CD4-positive, CD25-positive, alpha-beta regulatory T cell (primary cell): Measurements from ENCODE around the gene PDZD2. TPM values are rescaled to one million over a fixed set of nuclear protein-coding genes. Genes with fewer than 3 reads are reported as not detected.

Source experiments
- ATAC-seq, 2 donors: fragments of 150-1000 bp; cut with Tn5 transposase; one replicate each; pipeline ENCODE4 v1.10.0; 2021; ENCODE audit warnings: low read depth in 2 of 2, moderate number of reproducible peaks in 2 of 2, moderate library complexity in 1 of 2
- DNase-seq, 3 donors: peaks; one replicate each; pipeline versions ENCODE4 v3.0.0 to v3.0.0-alpha.2; 2012 to 2022; ENCODE audit warnings: mixed read lengths in 1 of 3
- H3K27ac ChIP-seq: one replicate; pipeline ENCODE4 v1.7.0; 2013; ENCODE audit warnings: mild to moderate bottlenecking, low read length; ENCODE audit not compliant: insufficient read depth, poor library complexity, severe bottlenecking
- H3K27me3 ChIP-seq: one replicate; pipeline ENCODE4 v1.7.0; 2013; ENCODE audit warnings: low read length; ENCODE audit not compliant: control insufficient read depth, insufficient read depth
- H3K36me3 ChIP-seq: one replicate; pipeline ENCODE4 v1.7.0; 2013; ENCODE audit warnings: mild to moderate bottlenecking, low read length, moderate library complexity; ENCODE audit not compliant: control insufficient read depth, insufficient read depth
- H3K4me1 ChIP-seq: 2 replicates; pipeline ENCODE4 v1.7.0; 2013; ENCODE audit warnings: mild to moderate bottlenecking, low read length; ENCODE audit not compliant: insufficient read depth, control insufficient read depth, poor library complexity, severe bottlenecking
- H3K4me3 ChIP-seq: one replicate; pipeline ENCODE4 v1.7.0; 2013; ENCODE audit warnings: low read depth, mild to moderate bottlenecking, low read length, moderate library complexity
- H3K9me3 ChIP-seq, 2 experiments: 1 replicate in 1 of 2; 2 replicates in 1 of 2; pipeline ENCODE4 v1.7.0; 2013; ENCODE audit warnings: low read length in 2 of 2, mild to moderate bottlenecking in 1 of 2, moderate library complexity in 1 of 2; ENCODE audit not compliant: control insufficient read depth in 2 of 2
- H3K27ac Mint-ChIP-seq, 3 donors: one replicate each; pipeline ENCODE4 v1.8.0; 2020 to 2022; ENCODE audit warnings: mild to moderate bottlenecking in 3 of 3, mixed read lengths in 3 of 3, moderate library complexity in 2 of 3
- H3K27me3 Mint-ChIP-seq: one replicate; pipeline ENCODE4 v1.8.0; 2022; ENCODE audit warnings: mild to moderate bottlenecking, mixed read lengths
- H3K36me3 Mint-ChIP-seq: one replicate; pipeline ENCODE4 v1.8.0; 2020; ENCODE audit warnings: mixed read lengths
- H3K4me1 Mint-ChIP-seq, 4 donors: one replicate each; pipeline ENCODE4 v1.8.0; 2020 to 2022; ENCODE audit warnings: mixed read lengths in 4 of 4, mild to moderate bottlenecking in 1 of 4
- H3K4me3 Mint-ChIP-seq, 4 donors: one replicate each; pipeline ENCODE4 v1.8.0; 2020 to 2022; ENCODE audit warnings: mild to moderate bottlenecking in 4 of 4, mixed read lengths in 4 of 4, moderate library complexity in 3 of 4
- H3K9me3 Mint-ChIP-seq, 7 donors: one replicate each; pipeline ENCODE4 v1.8.0; 2020 to 2022; ENCODE audit warnings: mixed read lengths in 7 of 7, mild to moderate bottlenecking in 3 of 7, moderate library complexity in 2 of 7
- polyA plus RNA-seq, 4 donors: library from polyadenylated mRNA; unstranded; fragments of 300-500 nt; fragmentation: Illumina TruSeq; gene quantifications; one replicate each; pipeline ENCODE4 v1.2.3, GENCODE V29; 2021
- total RNA-seq: library from RNA; stranded (reverse); gene quantifications from one replicate; pipeline ENCODE4 v1.2.3, GENCODE V29; 2022

Gene PDZD2
- total and polyA plus RNA-seq, 5 donors from 2014 or later: 0.06 to 1.3 (median 0.25) TPM

- H3K4me3 Mint-ChIP-seq: no peak overlapping the region
- ATAC-seq: no peak
- H3K36me3 Mint-ChIP-seq: no peaks in the 10 kb centered on the region
These were observed 116.1 kb downstream of the PDZD2 start for GRCh38 chr5:31754741-31755675.

GRCh38 chr5:31755676-31756230, 116.8 kb downstream of the PDZD2 start:
- Histone ChIP-seq H3K27ac (no peak overlapping the region), H3K36me3 (no peaks in the 10 kb centered on the region), H3K4me3 (no peak overlapping the region), H3K27me3 (no peaks in the 10 kb centered on the region), H3K4me1 (no peaks in the 10 kb centered on the region), H3K9me3 (no peaks in the 10 kb centered on the region)
- H3K27me3 Mint-ChIP-seq: peaks cover 12% of the 10 kb centered on the region
- H3K4me3 Mint-ChIP-seq: no peak overlapping the region
- no peak overlapping the region for H3K27ac Mint-ChIP-seq
- H3K4me1 Mint-ChIP-seq: no peaks in the 10 kb centered on the region
- peaks cover 0 to 4% (median 0%) of the 10 kb centered on the region in 7 donors for H3K9me3 Mint-ChIP-seq
- H3K36me3 Mint-ChIP-seq: no peaks in the 10 kb centered on the region
- DNase-seq (no peak), ATAC-seq (no peak)

More at GRCh38 chr5:31754741-31755675, 116.1 kb downstream of the PDZD2 start:
- H3K4me1 ChIP-seq: no peaks in the 10 kb centered on the region
- Mint-ChIP-seq H3K27me3 (peaks cover 12% of the 10 kb centered on the region), H3K27ac (no peak overlapping the region), H3K4me1 (no peaks in the 10 kb centered on the region), H3K9me3 (peaks cover 0 to 1% (median 0%) of the 10 kb centered on the region in 7 donors)
- DNase-seq: no peak
- no peaks in the 10 kb centered on the region for H3K27me3 ChIP-seq
- no peak overlapping the region for H3K4me3 ChIP-seq
- no peak overlapping the region for H3K27ac ChIP-seq
- H3K9me3 ChIP-seq: no peaks in the 10 kb centered on the region
- no peaks in the 10 kb centered on the region for H3K36me3 ChIP-seq

GRCh38 chr5:31757806-31758205, 118.9 kb downstream of the PDZD2 start:
- Mint-ChIP-seq H3K4me1 (no peaks in the 10 kb centered on the region), H3K27ac (no peak overlapping the region), H3K27me3 (peaks cover 15% of the 10 kb centered on the region), H3K9me3 (peaks cover 0 to 4% (median 1%) of the 10 kb centered on the region in 7 donors), H3K36me3 (no peaks in the 10 kb centered on the region), H3K4me3 (no peak overlapping the region)
- H3K4me3 ChIP-seq: no peak overlapping the region
- no peaks in the 10 kb centered on the region for H3K36me3 ChIP-seq
- H3K9me3 ChIP-seq: no peaks in the 10 kb centered on the region
- no peak overlapping the region for H3K27ac ChIP-seq
- no peaks in the 10 kb centered on the region for H3K4me1 ChIP-seq
- no peak for DNase-seq
- no peak for ATAC-seq
- no peaks in the 10 kb centered on the region for H3K27me3 ChIP-seq

GRCh38 chr5:31758803-31759425, 120.0 kb downstream of the PDZD2 start:
- no peaks in the 10 kb centered on the region for H3K36me3 Mint-ChIP-seq
- no peak overlapping the region for H3K4me3 Mint-ChIP-seq
- H3K4me1 Mint-ChIP-seq: no peaks in the 10 kb centered on the region
- Histone ChIP-seq H3K4me3 (no peak overlapping the region), H3K4me1 (no peaks in the 10 kb centered on the region), H3K27ac (no peak overlapping the region), H3K27me3 (no peaks in the 10 kb centered on the region), H3K36me3 (no peaks in the 10 kb centered on the region), H3K9me3 (no peaks in the 10 kb centered on the region)
- DNase-seq (no peak), ATAC-seq (no peak)
- peaks cover 0 to 4% (median 1%) of the 10 kb centered on the region in 7 donors for H3K9me3 Mint-ChIP-seq
- H3K27me3 Mint-ChIP-seq: peaks cover 14% of the 10 kb centered on the region
- H3K27ac Mint-ChIP-seq: no peak overlapping the region

GRCh38 chr5:31759925-31760324, 121.0 kb downstream of the PDZD2 start:
- Mint-ChIP-seq H3K4me3 (no peak overlapping the region), H3K9me3 (peaks cover 0 to 4% (median 1%) of the 10 kb centered on the region in 7 donors), H3K4me1 (no peaks in the 10 kb centered on the region), H3K27me3 (peaks cover 18% of the 10 kb centered on the region), H3K36me3 (no peaks in the 10 kb centered on the region), H3K27ac (no peak overlapping the region)
- Histone ChIP-seq H3K36me3 (no peaks in the 10 kb centered on the region), H3K27me3 (no peaks in the 10 kb centered on the region), H3K4me3 (no peak overlapping the region), H3K4me1 (no peaks in the 10 kb centered on the region), H3K9me3 (no peaks in the 10 kb centered on the region), H3K27ac (no peak overlapping the region)
- DNase-seq (no peak), ATAC-seq (no peak)

- ATAC-seq (no peak), DNase-seq (no peak)
- Histone ChIP-seq H3K4me3 (no peak overlapping the region), H3K27me3 (no peaks in the 10 kb centered on the region), H3K9me3 (no peaks in the 10 kb centered on the region), H3K27ac (no peak overlapping the region), H3K4me1 (no peaks in the 10 kb centered on the region), H3K36me3 (no peaks in the 10 kb centered on the region)
- Mint-ChIP-seq H3K4me1 (no peaks in the 10 kb centered on the region), H3K4me3 (no peak overlapping the region), H3K27me3 (peaks cover 18% of the 10 kb centered on the region), H3K36me3 (no peaks in the 10 kb centered on the region), H3K27ac (no peak overlapping the region), H3K9me3 (peaks cover 0 to 4% (median 1%) of the 10 kb centered on the region in 7 donors)
These were observed 122.9 kb downstream of the PDZD2 start for GRCh38 chr5:31761877-31762276.

- Mint-ChIP-seq H3K36me3 (no peaks in the 10 kb centered on the region), H3K4me3 (no peak overlapping the region), H3K4me1 (no peaks in the 10 kb centered on the region), H3K9me3 (peaks cover 0 to 4% (median 1%) of the 10 kb centered on the region in 7 donors), H3K27ac (no peak overlapping the region), H3K27me3 (peaks cover 14% of the 10 kb centered on the region)
- no peaks in the 10 kb centered on the region for H3K4me1 ChIP-seq
- H3K4me3 ChIP-seq: no peak overlapping the region
- no peaks in the 10 kb centered on the region for H3K9me3 ChIP-seq
- H3K27ac ChIP-seq: no peak overlapping the region
- no peak for ATAC-seq
- no peaks in the 10 kb centered on the region for H3K36me3 ChIP-seq
- no peak for DNase-seq
- H3K27me3 ChIP-seq: no peaks in the 10 kb centered on the region
These were observed 124.5 kb downstream of the PDZD2 start for GRCh38 chr5:31763424-31763823.
